ENCODE results near the gene LRRC58.

The LRRC58 gene

GRCh38 chr3:120370463-120370862 lies 21.3 kb upstream of the LRRC58 start:
- TF ChIP-seq CTCF (IDR thresholded peaks at IDR 0.05; ENCODE audit: low read depth, low read length): no peak
- no peak for DNase-seq (ENCODE audit: extremely low read depth, low read depth)

GRCh38 chr3:120369037-120369467 lies 19.9 kb upstream of the LRRC58 start:
- TF ChIP-seq CTCF (IDR thresholded peaks at IDR 0.05; ENCODE audit: low read depth, low read length): no peak

GRCh38 chr3:120368172-120368571 lies 19.0 kb upstream of the LRRC58 start:
- TF ChIP-seq CTCF (IDR thresholded peaks at IDR 0.05; ENCODE audit: low read depth, low read length): no peak
- DNase-seq (ENCODE audit: extremely low read depth, low read depth): no peak

More at GRCh38 chr3:120369037-120369467, 19.9 kb upstream of the LRRC58 start:
- DNase-seq (ENCODE audit: extremely low read depth, low read depth): no peak

- no peak for DNase-seq (ENCODE audit: extremely low read depth, low read depth)
- no peak for TF ChIP-seq CTCF (IDR thresholded peaks at IDR 0.05; ENCODE audit: low read depth, low read length)
These were observed 15.7 kb upstream of the LRRC58 start for GRCh38 chr3:120364821-120365220.

GRCh38 chr3:120364101-120364500 lies 14.9 kb upstream of the LRRC58 start:
- TF ChIP-seq CTCF (IDR thresholded peaks at IDR 0.05; ENCODE audit: low read depth, low read length): no peak
- no peak for DNase-seq (ENCODE audit: extremely low read depth, low read depth)

- no peak for TF ChIP-seq CTCF (IDR thresholded peaks at IDR 0.05; ENCODE audit: low read depth, low read length)
- DNase-seq (ENCODE audit: extremely low read depth, low read depth): no peak
These were observed 8.7 kb upstream of the LRRC58 start for GRCh38 chr3:120357807-120358206.

- TF ChIP-seq CTCF (IDR thresholded peaks at IDR 0.05; ENCODE audit: low read depth, low read length): no peak
- no peak for DNase-seq (ENCODE audit: extremely low read depth, low read depth)
These were observed 6.3 kb upstream of the LRRC58 start for GRCh38 chr3:120355486-120355885.

Measured in AG09319 (cell line).